Inflammatory macrophage treated with lipopolysaccharide for 4 hours (primary cell): ENCODE results near the gene KLHL22.
A peak's percentile ranks its signal among the peaks of the same experiment; 100 is the strongest.
"Not testable (repeated sequence)": the region's sequence is repeated elsewhere in the genome, so short reads cannot be mapped to it uniquely, and the experiment has no call there.

Source experiments
- DNase-seq: peaks from one replicate; pipeline ENCODE4 v3.0.0-alpha.2; 2020

KLHL22 gene

GRCh38 chr22:20430720-20431510 is 64.7 kb downstream of the KLHL22 start:
- peak; percentile 65 for DNase-seq

- no peak for DNase-seq
Observed at GRCh38 chr22:20430101-20430719, 65.4 kb downstream of the KLHL22 start.

- peak; percentile 75 for DNase-seq
Observed at GRCh38 chr22:20429254-20430100, 66.1 kb downstream of the KLHL22 start.

GRCh38 chr22:20428496-20429253 is 66.9 kb downstream of the KLHL22 start:
- DNase-seq: no peak

- DNase-seq: no peak
Observed at GRCh38 chr22:20427945-20428417, 67.6 kb downstream of the KLHL22 start.

- DNase-seq: no peak
Observed at GRCh38 chr22:20427104-20427944, 68.3 kb downstream of the KLHL22 start.

- DNase-seq: no peak
Observed at GRCh38 chr22:20426259-20426615, 69.4 kb downstream of the KLHL22 start.

GRCh38 chr22:20425566-20426258 is 69.9 kb downstream of the KLHL22 start:
- DNase-seq: no peak

- no peak for DNase-seq
Observed at GRCh38 chr22:20424932-20425565, 70.5 kb downstream of the KLHL22 start.

- DNase-seq: no peak
Observed at GRCh38 chr22:20424568-20424931, 71.0 kb downstream of the KLHL22 start.

GRCh38 chr22:20423906-20424551 is 71.6 kb downstream of the KLHL22 start:
- no peak for DNase-seq

- no peak for DNase-seq
Observed at GRCh38 chr22:20423008-20423905, 72.3 kb downstream of the KLHL22 start.

GRCh38 chr22:20422271-20423007 is 73.2 kb downstream of the KLHL22 start:
- no peak for DNase-seq

- no peak for DNase-seq
Observed at GRCh38 chr22:20421507-20421874, 74.1 kb downstream of the KLHL22 start.

- DNase-seq: no peak
Observed at GRCh38 chr22:20420157-20420842, 75.3 kb downstream of the KLHL22 start.

- no peak for DNase-seq
Observed at GRCh38 chr22:20419664-20419951, 76.0 kb downstream of the KLHL22 start.

GRCh38 chr22:20418211-20418788 is 77.3 kb downstream of the KLHL22 start:
- DNase-seq: peak; percentile 64

GRCh38 chr22:20415699-20416098 is 79.9 kb downstream of the KLHL22 start:
- not testable (repeated sequence) for DNase-seq
